Activated B cell treated with CpG ODN at 0.5 μM for 24 hours (primary cell): Measurements from ENCODE around the gene ANKLE1. TPM values are rescaled to one million over a fixed set of nuclear protein-coding genes. Genes with fewer than 3 reads are reported as not detected.
A peak's percentile ranks its signal among the peaks of the same experiment; 100 is the strongest.

Source experiments
- ATAC-seq: fragments of 200-7000 bp; cut with Tn5 transposase; one replicate; pipeline ENCODE4 v1.10.0; 2021; ENCODE audit warnings: low read depth, mild to moderate bottlenecking, moderate library complexity
- CTCF ChIA-PET: fragments of 350-600 bp; sonication (Branson Sonifier 250); formaldehyde crosslinking; loops from one replicate; lab custom pipeline; 2021; ENCODE audit warnings: antibody characterized with exemption; lab: Charles Lee
- POLR2A ChIA-PET: fragments of 350-600 bp; sonication (Branson Sonifier 250); formaldehyde crosslinking; loops from one replicate; lab custom pipeline; 2021; ENCODE audit warnings: antibody characterized with exemption; lab: Charles Lee
- DNase-seq: peaks from one replicate; pipeline ENCODE4 v3.0.0; 2022
- H3K27ac Mint-ChIP-seq: one replicate; pipeline ENCODE4 v1.8.0; 2020; ENCODE audit warnings: mixed read lengths
- H3K27me3 Mint-ChIP-seq: one replicate; pipeline ENCODE4 v1.8.0; 2021; ENCODE audit warnings: mixed read lengths
- H3K36me3 Mint-ChIP-seq: one replicate; pipeline ENCODE4 v1.8.0; 2021; ENCODE audit warnings: low read depth, mixed read lengths
- H3K4me1 Mint-ChIP-seq: one replicate; pipeline ENCODE4 v1.8.0; 2021; ENCODE audit warnings: mixed read lengths
- H3K4me3 Mint-ChIP-seq: one replicate; pipeline ENCODE4 v1.8.0; 2020; ENCODE audit warnings: mild to moderate bottlenecking, mixed read lengths
- H3K9me3 Mint-ChIP-seq: one replicate; pipeline ENCODE4 v1.8.0; 2020; ENCODE audit warnings: mixed read lengths
- CTCF ChIP-seq: fragments of 200-600 bp; IDR thresholded peaks from one replicate; pipeline ENCODE4 v1.8.0; 2022; ENCODE audit warnings: antibody characterized with exemption, mild to moderate bottlenecking
- intact Hi-C: fragments of 100-400 bp; cut with micrococcal nuclease; formaldehyde crosslinking; loops from one replicate; pipeline ENCODE4 v1.15.1; 2024
- total RNA-seq: library from RNA; stranded (reverse); gene quantifications from 2 replicates; pipeline ENCODE4 v1.2.3, GENCODE V29; 2022

The ANKLE1 gene
- total RNA-seq, 1 donor from 2014 or later = 9.1 TPM

DNA sequence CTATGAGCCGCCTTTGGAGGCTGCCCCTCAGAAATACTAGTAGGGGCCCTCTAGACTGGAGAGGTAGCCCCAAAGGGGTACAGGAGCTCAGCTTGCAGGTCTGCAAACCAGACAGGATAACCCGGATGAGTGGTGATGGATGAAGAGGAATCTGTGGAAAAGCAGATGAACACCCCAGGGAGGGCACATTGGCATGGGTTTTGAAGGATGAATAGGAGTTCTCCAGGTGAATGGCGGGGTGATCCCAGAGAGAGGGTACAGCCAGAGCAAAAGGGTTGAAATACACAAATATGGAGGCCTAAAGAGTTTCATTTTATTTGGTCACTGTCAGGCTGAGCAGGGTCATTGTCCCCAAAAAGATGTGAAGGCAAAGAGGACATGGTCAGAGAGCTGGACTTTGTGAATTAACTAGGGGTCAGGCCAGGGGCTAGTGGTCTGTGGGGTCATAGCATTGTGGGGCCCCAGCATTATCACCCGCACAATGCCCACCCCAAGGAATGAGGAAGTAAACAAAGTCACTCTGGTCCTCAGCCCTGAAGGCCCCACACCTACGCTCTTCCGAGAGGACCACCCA lies 40.8 kb upstream of the ANKLE1 start:
- TF ChIP-seq CTCF = no peak

GRCh38 chr19:17242431-17243208 lies 39.1 kb upstream of the ANKLE1 start:
- CTCF ChIA-PET = no interaction called here
- H3K36me3 Mint-ChIP-seq = no peaks in the 10 kb centered on the region
- no peak for TF ChIP-seq CTCF
- intact Hi-C loops = no loop called here
- ATAC-seq (no peak), DNase-seq (no peak)
- POLR2A ChIA-PET = interaction anchor here (0.6 to 2.9 kb wide), 8 partner anchors 11 to 656 kb away, joined by 3 to 16 read pairs (median 4); partner anchors contain the start of genes OCEL1 and USE1
- H3K4me1 Mint-ChIP-seq = peaks cover 13% of the 10 kb centered on the region
- H3K9me3 Mint-ChIP-seq = no peaks in the 10 kb centered on the region
- no peak overlapping the region for H3K4me3 Mint-ChIP-seq
- H3K27me3 Mint-ChIP-seq = no peaks in the 10 kb centered on the region
- peak overlapping the region; percentile 37 for H3K27ac Mint-ChIP-seq

More for the DNA sequence above, 40.8 kb upstream of the ANKLE1 start:
- ATAC-seq = no peak
- Mint-ChIP-seq H3K27ac (no peak overlapping the region), H3K27me3 (no peaks in the 10 kb centered on the region), H3K36me3 (no peaks in the 10 kb centered on the region), H3K4me1 (peaks cover 15% of the 10 kb centered on the region), H3K4me3 (no peak overlapping the region), H3K9me3 (no peaks in the 10 kb centered on the region)
- CTCF ChIA-PET = no interaction called here
- intact Hi-C loops = no loop called here
- POLR2A ChIA-PET = interaction anchor here (0.9 to 1.1 kb wide), 2 partner anchors 15 to 26 kb away, joined by 3 read pairs; partner anchors contain the start of gene OCEL1
- no peak for DNase-seq

DNA sequence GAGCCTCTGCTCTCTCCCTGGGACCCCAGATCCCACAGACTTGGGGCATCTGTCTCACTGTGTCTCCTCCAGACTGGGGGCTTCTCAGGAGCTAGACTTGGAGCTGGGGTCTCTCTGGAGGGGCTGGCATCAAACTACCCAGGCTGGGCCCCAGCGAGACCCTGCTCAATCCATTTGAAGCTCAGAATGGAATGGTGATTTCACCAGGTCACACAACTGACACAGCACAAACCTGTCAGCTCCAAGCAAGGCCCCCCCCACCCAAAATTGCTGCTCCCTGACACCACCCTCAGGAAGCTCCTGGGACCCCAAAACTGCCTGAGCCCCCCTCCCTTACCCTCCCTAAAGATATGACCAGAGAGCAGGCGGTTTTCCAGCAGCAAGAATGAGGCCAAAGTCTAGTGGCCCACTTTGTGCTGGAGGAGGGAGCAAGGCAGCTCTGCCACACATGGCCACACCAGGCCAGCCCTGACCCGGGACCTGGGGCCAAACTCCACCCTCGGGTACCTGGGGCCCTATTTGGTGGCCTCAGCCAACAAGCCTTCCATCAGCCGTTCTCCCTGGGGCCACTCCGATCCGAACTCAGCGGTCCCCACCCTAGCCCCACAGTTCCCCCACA lies 38.4 kb upstream of the ANKLE1 start:
- DNase-seq (no peak), ATAC-seq (no peak)
- Mint-ChIP-seq H3K4me1 (peaks cover 13% of the 10 kb centered on the region), H3K9me3 (no peaks in the 10 kb centered on the region), H3K27ac (peak overlapping the region; percentile 24), H3K27me3 (no peaks in the 10 kb centered on the region), H3K36me3 (no peaks in the 10 kb centered on the region), H3K4me3 (peak overlapping the region; percentile 28)
- intact Hi-C loops = no loop called here
- ChIA-PET POLR2A (interaction anchor here (0.5 to 2.9 kb wide), 9 partner anchors 17 to 656 kb away, joined by 3 to 16 read pairs (median 4); partner anchors contain the start of genes OCEL1 and USE1), CTCF (no interaction called here)
- TF ChIP-seq CTCF = no peak

DNA sequence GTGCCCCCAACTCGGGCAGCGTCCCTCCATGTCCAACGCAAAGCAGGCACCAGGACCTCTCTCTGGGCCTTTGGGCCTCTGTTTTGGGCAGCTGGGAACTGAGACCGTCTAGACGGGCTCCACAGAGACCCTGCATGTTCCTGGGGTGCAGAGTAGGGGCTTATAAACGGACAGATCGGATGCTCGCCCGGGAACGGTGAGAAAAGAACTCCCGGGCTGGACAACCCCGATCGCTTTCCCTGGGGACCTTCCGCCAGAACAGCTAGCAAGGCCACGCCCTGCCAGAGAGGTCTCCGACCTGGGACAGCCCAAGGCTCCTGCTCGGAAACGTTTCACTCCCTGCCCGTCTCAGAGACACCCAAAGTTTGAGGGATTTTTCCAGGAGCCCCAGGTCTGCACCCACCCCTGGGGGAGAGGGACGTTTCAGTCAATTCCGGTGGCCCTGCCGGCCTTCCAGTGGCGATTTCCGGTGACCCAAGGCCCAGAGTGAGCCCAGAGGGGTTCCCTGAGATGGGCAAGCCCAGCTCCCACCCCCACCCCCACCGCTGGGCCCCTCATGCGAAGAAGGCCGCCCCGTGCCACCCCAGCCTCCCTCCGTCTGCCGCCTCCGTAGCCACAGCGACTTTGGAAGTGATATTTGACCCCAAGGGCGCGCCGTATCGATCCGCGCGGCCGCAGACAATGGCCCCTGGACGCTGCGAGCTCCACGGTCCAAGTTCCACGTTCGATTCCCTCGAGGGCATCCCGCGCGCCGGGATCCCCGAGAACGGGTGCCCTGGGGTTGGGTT lies 37.7 kb upstream of the ANKLE1 start:
- intact Hi-C loops = no loop called here
- TF ChIP-seq CTCF = no peak
- no peaks in the 10 kb centered on the region for H3K36me3 Mint-ChIP-seq
- H3K27ac Mint-ChIP-seq = peak overlapping the region; percentile 24
- H3K9me3 Mint-ChIP-seq = no peaks in the 10 kb centered on the region
- ATAC-seq = no peak
- H3K4me3 Mint-ChIP-seq = peak overlapping the region; percentile 65
- H3K27me3 Mint-ChIP-seq = no peaks in the 10 kb centered on the region
- CTCF ChIA-PET = interaction anchor here (1.0 kb wide), 1 partner anchor 8 kb away, joined by 3 read pairs; no protein-coding TSS in a partner anchor
- POLR2A ChIA-PET = interaction anchor here (0.5 to 2.9 kb wide), 9 partner anchors 8 to 742 kb away, joined by 3 to 16 read pairs (median 4); partner anchors contain the start of genes OCEL1 and USE1
- peaks cover 13% of the 10 kb centered on the region for H3K4me1 Mint-ChIP-seq
- DNase-seq = no peak
